Measurements from ENCODE around the gene ASZ1. TPM values are rescaled to one million over a fixed set of nuclear protein-coding genes. Genes with fewer than 3 reads are reported as not detected.

ASZ1 gene
- not detected in 2 replicates for total RNA-seq

GRCh38 chr7:117427258-117427701 is at the start of gene ASZ1:
ASZ1 (minus strand) TSS chr7:117427493; CDS start chr7:117427460, 33 bp downstream.

GRCh38 chr7:117322741-117323304 is 104.5 kb downstream of the ASZ1 start, which contains the start of gene WNT2:
WNT2 (minus strand) TSS chr7:117323058; CDS start chr7:117322989, 69 bp downstream.

Other genes starting within 250 kb of the ASZ1 start
- gene WNT2, start 104.4 kb downstream of the ASZ1 start, total RNA-seq: not detected in 2 replicates
- not detected in 2 replicates for gene CFTR, start 52.5 kb upstream of the ASZ1 start, total RNA-seq